GM23248 (cell line): ENCODE results near the gene SKOR2.

Source experiments
- EZH2 ChIP-seq: fragments of 200-600 bp; sonication (generic); IDR thresholded peaks from 2 replicates; pipeline ENCODE4 v1.6.1; 2018; ENCODE audit warnings: antibody characterized with exemption, mild to moderate bottlenecking; ENCODE audit not compliant: insufficient read depth, poor library complexity, severe bottlenecking
- EZH2phosphoT487 ChIP-seq: fragments of 200-600 bp; sonication (generic); IDR thresholded peaks from 2 replicates; pipeline ENCODE4 v1.6.1; 2018; ENCODE audit warnings: antibody characterized with exemption, moderate library complexity, mild to moderate bottlenecking, low read depth; ENCODE audit not compliant: insufficient read depth

GRCh38 chr18:47287911-47288585 is 36.6 kb upstream of the SKOR2 start:
- TF ChIP-seq EZH2 (no peak), EZH2phosphoT487 (no peak)
